Panc1 (cell line): Measurements from ENCODE around the gene CTNND1. TPM values are rescaled to one million over a fixed set of nuclear protein-coding genes. Genes with fewer than 3 reads are reported as not detected.

Experiments
- ATAC-seq: fragments of 200-7000 bp; cut with Tn5 transposase; 2 replicates; pipeline ENCODE4 v1.9.1; 2020; ENCODE audit warnings: mild to moderate bottlenecking, moderate library complexity
- BruUV-seq: library from RNA; stranded (reverse); fragments of 400-500 nt; replicated peaks from 2 replicates; lab custom pipeline; 2021; lab: Mats Ljungman, UMichigan
- CTCF ChIA-PET: fragments of 300-600 bp; sonication (Branson Sonifier 250); formaldehyde crosslinking; loops from one replicate; lab custom pipeline; 2022; ENCODE audit warnings: antibody characterized with exemption; lab: Charles Lee
- POLR2A ChIA-PET: fragments of 300-600 bp; sonication (Branson Sonifier 250); formaldehyde crosslinking; loops from one replicate; lab custom pipeline; 2022; ENCODE audit warnings: antibody characterized with exemption; lab: Charles Lee
- DNase-seq: peaks from one replicate; pipeline ENCODE4 v3.0.0-alpha.2; 2010; ENCODE audit warnings: low read depth, low spot score
- H3K27ac ChIP-seq: 2 replicates; pipeline ENCODE4 v1.5.1; 2011; ENCODE audit warnings: mild to moderate bottlenecking, low read length, inconsistent platforms
- H3K27me3 ChIP-seq: fragments of 200-500 bp; sonication (Bioruptor generic); 2 replicates; pipeline ENCODE4 v1.6.0; 2014; ENCODE audit warnings: low read length, inconsistent platforms; ENCODE audit not compliant: control insufficient read depth, insufficient read depth
- H3K36me3 ChIP-seq: fragments of 200-500 bp; sonication (Bioruptor generic); 2 replicates; pipeline ENCODE4 v1.5.1; 2014; ENCODE audit warnings: inconsistent platforms, mild to moderate bottlenecking, low read length, moderate library complexity; ENCODE audit not compliant: control insufficient read depth, insufficient read depth
- H3K4me1 ChIP-seq: 2 replicates; pipeline ENCODE4 v1.5.1; 2011; ENCODE audit warnings: inconsistent platforms, mild to moderate bottlenecking, low read length, moderate library complexity; ENCODE audit not compliant: control insufficient read depth, insufficient read depth
- H3K4me3 ChIP-seq, 2 experiments: 2 replicates each; pipeline ENCODE4 v1.5.1; 2011 to 2012; ENCODE audit warnings: low read depth in 2 of 2, low read length in 2 of 2, mild to moderate bottlenecking in 2 of 2, inconsistent platforms in 1 of 2, moderate library complexity in 1 of 2
- H3K9me3 ChIP-seq: fragments of 200-500 bp; sonication (Bioruptor generic); 2 replicates; pipeline ENCODE4 v1.5.1; 2014; ENCODE audit warnings: low read depth, mild to moderate bottlenecking, inconsistent platforms, low read length, moderate library complexity; ENCODE audit not compliant: control insufficient read depth, insufficient read depth
- POLR2AphosphoS5 ChIP-seq: IDR thresholded peaks from 2 replicates; pipeline ENCODE4 v1.6.1; 2012; ENCODE audit warnings: mild to moderate bottlenecking, low read depth, low read length, moderate library complexity
- SIN3A ChIP-seq: IDR thresholded peaks from 2 replicates; pipeline ENCODE4 v1.6.1; 2012; ENCODE audit warnings: low read depth, mild to moderate bottlenecking, low read length, moderate library complexity, borderline replicate concordance; ENCODE audit not compliant: insufficient read depth
- TCF7L2 ChIP-seq: IDR thresholded peaks from 2 replicates; pipeline ENCODE4 v1.6.1; 2011; ENCODE audit warnings: mild to moderate bottlenecking, low read depth, low read length, inconsistent platforms
- in situ Hi-C: cut with HindIII; loops from 2 replicates; pipeline ENCODE4 v1.10.0; 2016; ENCODE audit warnings: low sequenced_read_pairs, low pct_unique_long_range_greater_than_20kb
- intact Hi-C: fragments of 100-400 bp; cut with micrococcal nuclease; formaldehyde crosslinking; loops from one replicate; pipeline ENCODE4 v1.10.0; 2022; ENCODE audit not compliant: unreplicated experiment
- total RNA-seq: library from RNA; stranded (reverse); gene quantifications from one replicate; pipeline ENCODE4 v1.2.1, GENCODE V29; 2021; ENCODE audit not compliant: unreplicated experiment
- TF ChIP-seq, protein P1 (sequence below): fragments of 450-650 bp; IDR thresholded peaks from 2 replicates; pipeline ENCODE4 v1.5.1; 2017; ENCODE audit warnings: mild to moderate bottlenecking
- TF ChIP-seq, protein P2 (sequence below), 2 experiments: IDR thresholded peaks; 2 replicates each; pipeline ENCODE4 v1.6.1; 2011 to 2012; ENCODE audit warnings: low read depth in 2 of 2, control low read depth in 1 of 2, low read length in 1 of 2, mild to moderate bottlenecking in 1 of 2, moderate library complexity in 1 of 2; ENCODE audit not compliant: insufficient read depth in 1 of 2

CTNND1 gene
- total RNA-seq, 1 experiment from 2014 or later = 189 TPM

DNA sequence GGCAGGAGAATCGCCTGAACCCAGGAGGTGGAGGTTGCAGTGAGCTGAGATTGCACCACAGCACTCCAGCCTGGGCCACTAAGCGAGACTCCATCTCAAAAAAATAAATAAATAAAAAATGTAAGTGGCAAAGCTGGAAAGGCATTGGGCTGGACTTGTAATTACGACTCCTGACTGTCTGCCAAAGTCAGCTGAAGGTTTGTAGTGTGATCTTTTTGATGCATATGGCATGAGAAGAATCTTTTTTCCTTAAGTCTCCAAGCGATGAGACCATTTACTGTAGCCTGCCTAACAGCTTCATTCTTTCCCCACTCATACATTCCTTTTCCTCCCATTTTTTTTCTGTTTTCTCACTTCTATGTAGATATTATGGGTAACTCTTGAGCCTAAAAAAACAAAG, 24.8 kb downstream of the CTNND1 start:
- ATAC-seq (no peak), DNase-seq (no peak)
- CTCF ChIA-PET = no interaction called here
- Histone ChIP-seq H3K9me3 (no peaks in the 10 kb centered on the region), H3K27ac (peak overlapping the region; percentile 57; the same call in 1 of the 2 replicates), H3K4me3 (no peak overlapping the region), H3K36me3 (no peaks in the 10 kb centered on the region; the same call in 1 of the 2 replicates), H3K4me1 (peaks cover 51% of the 10 kb centered on the region), H3K27me3 (no peaks in the 10 kb centered on the region)
- POLR2A ChIA-PET = interaction anchor here (0.6 kb wide), 1 partner anchor 58 kb away, joined by 3 read pairs; no protein-coding TSS in a partner anchor
- TF ChIP-seq SIN3A = no peak
- TF ChIP-seq, protein P1, sequence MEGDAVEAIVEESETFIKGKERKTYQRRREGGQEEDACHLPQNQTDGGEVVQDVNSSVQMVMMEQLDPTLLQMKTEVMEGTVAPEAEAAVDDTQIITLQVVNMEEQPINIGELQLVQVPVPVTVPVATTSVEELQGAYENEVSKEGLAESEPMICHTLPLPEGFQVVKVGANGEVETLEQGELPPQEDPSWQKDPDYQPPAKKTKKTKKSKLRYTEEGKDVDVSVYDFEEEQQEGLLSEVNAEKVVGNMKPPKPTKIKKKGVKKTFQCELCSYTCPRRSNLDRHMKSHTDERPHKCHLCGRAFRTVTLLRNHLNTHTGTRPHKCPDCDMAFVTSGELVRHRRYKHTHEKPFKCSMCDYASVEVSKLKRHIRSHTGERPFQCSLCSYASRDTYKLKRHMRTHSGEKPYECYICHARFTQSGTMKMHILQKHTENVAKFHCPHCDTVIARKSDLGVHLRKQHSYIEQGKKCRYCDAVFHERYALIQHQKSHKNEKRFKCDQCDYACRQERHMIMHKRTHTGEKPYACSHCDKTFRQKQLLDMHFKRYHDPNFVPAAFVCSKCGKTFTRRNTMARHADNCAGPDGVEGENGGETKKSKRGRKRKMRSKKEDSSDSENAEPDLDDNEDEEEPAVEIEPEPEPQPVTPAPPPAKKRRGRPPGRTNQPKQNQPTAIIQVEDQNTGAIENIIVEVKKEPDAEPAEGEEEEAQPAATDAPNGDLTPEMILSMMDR = no peak
- TF ChIP-seq, protein P2, sequence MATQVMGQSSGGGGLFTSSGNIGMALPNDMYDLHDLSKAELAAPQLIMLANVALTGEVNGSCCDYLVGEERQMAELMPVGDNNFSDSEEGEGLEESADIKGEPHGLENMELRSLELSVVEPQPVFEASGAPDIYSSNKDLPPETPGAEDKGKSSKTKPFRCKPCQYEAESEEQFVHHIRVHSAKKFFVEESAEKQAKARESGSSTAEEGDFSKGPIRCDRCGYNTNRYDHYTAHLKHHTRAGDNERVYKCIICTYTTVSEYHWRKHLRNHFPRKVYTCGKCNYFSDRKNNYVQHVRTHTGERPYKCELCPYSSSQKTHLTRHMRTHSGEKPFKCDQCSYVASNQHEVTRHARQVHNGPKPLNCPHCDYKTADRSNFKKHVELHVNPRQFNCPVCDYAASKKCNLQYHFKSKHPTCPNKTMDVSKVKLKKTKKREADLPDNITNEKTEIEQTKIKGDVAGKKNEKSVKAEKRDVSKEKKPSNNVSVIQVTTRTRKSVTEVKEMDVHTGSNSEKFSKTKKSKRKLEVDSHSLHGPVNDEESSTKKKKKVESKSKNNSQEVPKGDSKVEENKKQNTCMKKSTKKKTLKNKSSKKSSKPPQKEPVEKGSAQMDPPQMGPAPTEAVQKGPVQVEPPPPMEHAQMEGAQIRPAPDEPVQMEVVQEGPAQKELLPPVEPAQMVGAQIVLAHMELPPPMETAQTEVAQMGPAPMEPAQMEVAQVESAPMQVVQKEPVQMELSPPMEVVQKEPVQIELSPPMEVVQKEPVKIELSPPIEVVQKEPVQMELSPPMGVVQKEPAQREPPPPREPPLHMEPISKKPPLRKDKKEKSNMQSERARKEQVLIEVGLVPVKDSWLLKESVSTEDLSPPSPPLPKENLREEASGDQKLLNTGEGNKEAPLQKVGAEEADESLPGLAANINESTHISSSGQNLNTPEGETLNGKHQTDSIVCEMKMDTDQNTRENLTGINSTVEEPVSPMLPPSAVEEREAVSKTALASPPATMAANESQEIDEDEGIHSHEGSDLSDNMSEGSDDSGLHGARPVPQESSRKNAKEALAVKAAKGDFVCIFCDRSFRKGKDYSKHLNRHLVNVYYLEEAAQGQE (IDR thresholded peaks at IDR 0.05; ENCODE audit: insufficient read depth in 1 of 2, low read depth in 2 of 2, low read length in 1 of 2) = no peak
- no peak for TF ChIP-seq POLR2AphosphoS5
- TF ChIP-seq TCF7L2 = no peak
- intact Hi-C loops (no loop called here), in situ Hi-C loops (no loop called here)
- no TSS peak for BruUV-seq

GRCh38 chr11:57787006-57787604, 25.5 kb downstream of the CTNND1 start:
- Histone ChIP-seq H3K36me3 (no peaks in the 10 kb centered on the region; the same call in 1 of the 2 replicates), H3K4me1 (peaks cover 50% of the 10 kb centered on the region), H3K4me3 (no peak overlapping the region), H3K9me3 (no peaks in the 10 kb centered on the region), H3K27ac (peak overlapping the region; percentile 57), H3K27me3 (no peaks in the 10 kb centered on the region)
- ChIA-PET CTCF (no interaction called here), POLR2A (interaction anchor here (0.6 kb wide), 1 partner anchor 58 kb away, joined by 3 read pairs; no protein-coding TSS in a partner anchor)
- in situ Hi-C loops (no loop called here), intact Hi-C loops (no loop called here)
- DNase-seq = no peak
- no TSS peak for BruUV-seq
- TF ChIP-seq, protein P2 (IDR thresholded peaks at IDR 0.05; ENCODE audit: insufficient read depth in 1 of 2, low read depth in 2 of 2, low read length in 1 of 2) = no peak
- no peak for TF ChIP-seq POLR2AphosphoS5
- TF ChIP-seq, protein P1 = no peak
- no peak for ATAC-seq
